Nephron (organoid): ENCODE measurements around the gene ATP13A2.

Experiments
- H3K27ac Mint-ChIP-seq, 3 experiments: 2 replicates each; pipeline ENCODE4 v1.8.0; 2020; ENCODE audit warnings: mixed read lengths in 3 of 3, mild to moderate bottlenecking in 2 of 3, moderate library complexity in 1 of 3
- H3K27me3 Mint-ChIP-seq: 2 replicates; pipeline ENCODE4 v1.8.0; 2021; ENCODE audit warnings: low read depth, mild to moderate bottlenecking, moderate library complexity, mixed read lengths
- H3K36me3 Mint-ChIP-seq: 2 replicates; pipeline ENCODE4 v1.8.0; 2020; ENCODE audit warnings: low read depth, mixed read lengths
- H3K4me1 Mint-ChIP-seq: 2 replicates; pipeline ENCODE4 v1.8.0; 2020; ENCODE audit warnings: mixed read lengths
- H3K4me3 Mint-ChIP-seq, 3 experiments: 2 replicates each; pipeline ENCODE4 v1.8.0; 2020; ENCODE audit warnings: mild to moderate bottlenecking in 3 of 3, mixed read lengths in 3 of 3, moderate library complexity in 2 of 3
- H3K9me3 Mint-ChIP-seq: 2 replicates; pipeline ENCODE4 v1.8.0; 2020; ENCODE audit warnings: mixed read lengths
- CTCF ChIP-seq, 3 experiments: fragments of 200-600 bp; sonication (generic); IDR thresholded peaks; one replicate each; pipeline ENCODE4 v1.5.0; 2021; ENCODE audit warnings: antibody characterized with exemption in 3 of 3; ENCODE audit not compliant: unreplicated experiment in 3 of 3

Gene ATP13A2

GRCh38 chr1:17047924-17048323 is 36.2 kb upstream of the ATP13A2 start:
- H3K4me3 Mint-ChIP-seq = no peak overlapping the region
- peaks cover 3% of the 10 kb centered on the region for H3K27me3 Mint-ChIP-seq
- H3K36me3 Mint-ChIP-seq = peaks cover 20% of the 10 kb centered on the region
- TF ChIP-seq CTCF (IDR thresholded peaks at IDR 0.05; ENCODE audit: unreplicated experiment in 3 of 3) = no peak
- H3K9me3 Mint-ChIP-seq = no peaks in the 10 kb centered on the region
- peak overlapping the region in 1 of 3 experiments; percentile 22 for H3K27ac Mint-ChIP-seq
- H3K4me1 Mint-ChIP-seq = peaks cover 23% of the 10 kb centered on the region

DNA sequence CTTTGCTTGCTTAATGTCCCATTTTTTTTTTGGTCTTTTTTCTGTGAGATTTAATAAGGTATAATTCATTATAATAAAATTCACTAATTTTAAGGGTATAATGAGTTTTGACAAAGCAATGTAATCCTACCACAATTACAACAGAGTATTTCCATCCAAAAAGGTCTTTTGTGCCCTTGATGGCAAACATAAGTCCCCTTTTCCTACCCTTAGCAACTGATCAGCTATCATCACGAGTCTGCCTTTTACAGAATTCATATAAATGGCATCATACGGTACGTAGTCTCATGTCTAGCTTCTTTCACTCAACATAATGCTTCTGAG is 34.6 kb upstream of the ATP13A2 start:
- H3K36me3 Mint-ChIP-seq = peaks cover 31% of the 10 kb centered on the region
- H3K27me3 Mint-ChIP-seq = peaks cover 3% of the 10 kb centered on the region
- H3K4me1 Mint-ChIP-seq = peaks cover 16% of the 10 kb centered on the region
- no peaks in the 10 kb centered on the region for H3K9me3 Mint-ChIP-seq
- H3K27ac Mint-ChIP-seq = peak overlapping the region in 1 of 3 experiments; percentile 52
- no peak overlapping the region for H3K4me3 Mint-ChIP-seq
- TF ChIP-seq CTCF (IDR thresholded peaks at IDR 0.05; ENCODE audit: unreplicated experiment in 3 of 3) = peak in 1 of 3 experiments; percentile 28

GRCh38 chr1:17045634-17046333 is 34.1 kb upstream of the ATP13A2 start:
- H3K27ac Mint-ChIP-seq = peak overlapping the region; percentile 52 to 75 (median 73)
- peaks cover 26% of the 10 kb centered on the region for H3K36me3 Mint-ChIP-seq
- peaks cover 3% of the 10 kb centered on the region for H3K27me3 Mint-ChIP-seq
- H3K4me1 Mint-ChIP-seq = peaks cover 11% of the 10 kb centered on the region
- peak; percentile 74 to 82 (median 80) for TF ChIP-seq CTCF (IDR thresholded peaks at IDR 0.05; ENCODE audit: unreplicated experiment in 3 of 3)
- H3K9me3 Mint-ChIP-seq = no peaks in the 10 kb centered on the region
- peak overlapping the region in 2 of 3 experiments; percentile 61 to 74 for H3K4me3 Mint-ChIP-seq

GRCh38 chr1:17045150-17045549 is 33.4 kb upstream of the ATP13A2 start:
- peaks cover 11% of the 10 kb centered on the region for H3K4me1 Mint-ChIP-seq
- H3K4me3 Mint-ChIP-seq = no peak overlapping the region
- peak overlapping the region; percentile 16 to 29 (median 22) for H3K27ac Mint-ChIP-seq
- no peak for TF ChIP-seq CTCF (IDR thresholded peaks at IDR 0.05; ENCODE audit: unreplicated experiment in 3 of 3)
- H3K27me3 Mint-ChIP-seq = peaks cover 3% of the 10 kb centered on the region
- H3K9me3 Mint-ChIP-seq = no peaks in the 10 kb centered on the region
- H3K36me3 Mint-ChIP-seq = peaks cover 29% of the 10 kb centered on the region

DNA sequence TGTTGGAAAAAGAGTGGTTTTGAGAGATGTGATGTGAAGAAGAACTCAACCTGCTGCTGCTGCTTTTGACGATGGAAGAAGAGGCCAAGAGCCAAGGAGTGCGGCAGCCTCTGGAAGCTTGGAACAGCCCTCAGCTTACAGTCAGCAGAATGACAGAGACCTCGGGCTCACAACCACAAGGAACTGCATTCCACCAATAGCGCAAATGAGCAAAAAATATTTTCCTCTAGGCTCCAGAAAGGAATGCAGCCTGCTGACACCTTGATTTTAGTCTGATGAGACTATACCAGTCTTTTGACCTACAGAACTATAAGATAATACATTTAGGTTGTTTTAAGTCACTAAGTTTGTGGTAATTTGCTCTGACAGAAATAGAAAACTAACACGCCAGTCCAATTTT is 31.9 kb upstream of the ATP13A2 start:
- H3K4me3 Mint-ChIP-seq = no peak overlapping the region
- no peak for TF ChIP-seq CTCF (IDR thresholded peaks at IDR 0.05; ENCODE audit: unreplicated experiment in 3 of 3)
- peaks cover 11% of the 10 kb centered on the region for H3K4me1 Mint-ChIP-seq
- H3K9me3 Mint-ChIP-seq = no peaks in the 10 kb centered on the region
- H3K27ac Mint-ChIP-seq = peak overlapping the region in 1 of 3 experiments; percentile 43
- H3K27me3 Mint-ChIP-seq = peaks cover 3% of the 10 kb centered on the region
- peaks cover 33% of the 10 kb centered on the region for H3K36me3 Mint-ChIP-seq

- Mint-ChIP-seq H3K9me3 (no peaks in the 10 kb centered on the region), H3K4me1 (peaks cover 4% of the 10 kb centered on the region), H3K27me3 (no peaks in the 10 kb centered on the region), H3K4me3 (no peak overlapping the region), H3K36me3 (peaks cover 38% of the 10 kb centered on the region), H3K27ac (no peak overlapping the region)
- no peak for TF ChIP-seq CTCF (IDR thresholded peaks at IDR 0.05; ENCODE audit: unreplicated experiment in 3 of 3)
Observed at GRCh38 chr1:17040135-17040534, 28.4 kb upstream of the ATP13A2 start.
